Skeletal muscle cell (primary cell): Measurements from ENCODE around the gene PTPRU.
A peak's percentile ranks its signal among the peaks of the same experiment; 100 is the strongest.

ENCODE experiments used
- DNase-seq: peaks from one replicate; pipeline ENCODE4 v3.0.0-alpha.2; 2010; ENCODE audit warnings: low read depth
- H3K4me3 ChIP-seq: 2 replicates; pipeline ENCODE4 v1.5.1; 2011; ENCODE audit warnings: low read depth, mild to moderate bottlenecking, control low read depth, low read length, moderate library complexity

Gene PTPRU

DNA sequence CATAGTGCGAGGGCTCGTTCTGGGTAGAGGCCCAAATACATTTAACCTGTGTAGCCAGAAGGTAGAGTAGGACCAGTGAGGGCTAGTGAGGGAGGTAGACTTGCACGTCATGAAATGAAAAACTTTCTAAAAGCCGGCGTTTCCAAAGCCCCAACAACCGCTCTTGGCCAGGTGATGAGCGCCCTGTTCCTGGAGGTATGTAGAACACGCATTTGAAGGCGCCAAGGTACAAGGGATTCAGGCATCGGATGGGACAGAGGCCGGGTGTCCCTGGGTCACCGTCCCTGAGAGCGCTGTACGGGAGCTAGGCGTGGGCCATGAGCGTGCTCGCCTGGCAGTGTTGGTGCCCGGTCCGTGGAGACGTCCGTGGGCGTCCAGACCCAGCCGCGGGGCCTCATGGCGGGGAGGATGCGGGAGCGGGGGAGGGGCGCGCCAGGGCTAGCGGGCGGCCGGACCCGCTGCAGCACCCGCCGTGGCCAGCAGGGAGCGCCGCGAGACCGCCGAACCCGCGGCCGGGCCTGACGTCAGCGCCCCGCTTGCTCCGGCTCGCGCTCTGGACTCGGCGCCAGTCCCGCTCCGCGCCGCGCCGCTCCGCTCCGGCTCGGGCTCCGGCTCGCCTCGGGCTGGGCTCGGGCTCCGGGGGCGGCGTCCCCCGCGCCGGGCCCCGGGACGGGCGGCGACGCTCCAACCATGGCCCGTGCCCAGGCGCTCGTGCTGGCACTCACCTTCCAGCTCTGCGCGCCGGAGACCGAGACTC lies at the start of gene PTPRU:
Gene PTPRU, plus strand, starts transcription at position 568 of the 757 bp plus-strand sequence. Its CDS starts 123 bp downstream, at position 691.
- DNase-seq: no peak
- peak within 1 kb of the TSS; percentile 90 for H3K4me3 ChIP-seq

DNA sequence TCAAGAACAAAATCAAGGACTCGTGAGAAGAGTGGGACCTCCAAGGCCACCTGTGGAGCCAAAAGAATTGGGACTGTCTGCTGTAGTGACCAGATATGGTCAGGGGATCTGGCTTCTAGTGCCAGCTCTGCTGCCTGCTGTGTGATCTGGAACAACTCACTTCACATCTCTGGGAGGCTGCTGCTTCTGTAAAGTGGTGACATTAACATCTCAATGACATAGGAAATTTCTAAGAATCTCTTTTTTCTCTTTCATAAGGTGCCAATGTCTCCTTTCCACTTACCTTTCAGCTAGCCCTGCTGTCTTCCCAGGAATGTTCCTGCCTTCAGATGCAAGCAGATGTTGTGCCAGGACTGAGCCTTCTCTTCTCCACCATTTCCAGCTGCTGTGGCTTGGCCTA lies 49.6 kb upstream of the PTPRU start:
- no peak overlapping the region for H3K4me3 ChIP-seq
- DNase-seq: no peak

DNA sequence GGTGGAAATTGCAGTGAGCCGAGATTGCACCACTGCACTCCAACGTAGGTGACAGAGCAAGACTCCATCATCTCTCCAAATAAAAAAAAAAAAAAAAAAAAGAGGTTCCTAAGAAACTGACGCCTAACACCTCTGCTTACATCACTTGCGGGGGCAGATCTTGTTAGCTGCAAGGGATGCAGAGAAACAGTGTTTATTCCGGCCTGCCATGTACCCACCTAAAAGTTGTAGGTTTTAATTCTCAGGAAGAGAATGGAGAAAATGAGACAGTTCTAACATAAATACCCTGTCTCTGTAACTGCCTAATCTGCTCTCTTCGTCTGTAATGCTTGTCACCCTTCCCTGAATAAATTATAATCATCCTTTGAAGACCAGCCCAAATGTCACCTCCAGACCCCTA lies 45.6 kb upstream of the PTPRU start:
- H3K4me3 ChIP-seq: no peak overlapping the region
- no peak for DNase-seq

DNA sequence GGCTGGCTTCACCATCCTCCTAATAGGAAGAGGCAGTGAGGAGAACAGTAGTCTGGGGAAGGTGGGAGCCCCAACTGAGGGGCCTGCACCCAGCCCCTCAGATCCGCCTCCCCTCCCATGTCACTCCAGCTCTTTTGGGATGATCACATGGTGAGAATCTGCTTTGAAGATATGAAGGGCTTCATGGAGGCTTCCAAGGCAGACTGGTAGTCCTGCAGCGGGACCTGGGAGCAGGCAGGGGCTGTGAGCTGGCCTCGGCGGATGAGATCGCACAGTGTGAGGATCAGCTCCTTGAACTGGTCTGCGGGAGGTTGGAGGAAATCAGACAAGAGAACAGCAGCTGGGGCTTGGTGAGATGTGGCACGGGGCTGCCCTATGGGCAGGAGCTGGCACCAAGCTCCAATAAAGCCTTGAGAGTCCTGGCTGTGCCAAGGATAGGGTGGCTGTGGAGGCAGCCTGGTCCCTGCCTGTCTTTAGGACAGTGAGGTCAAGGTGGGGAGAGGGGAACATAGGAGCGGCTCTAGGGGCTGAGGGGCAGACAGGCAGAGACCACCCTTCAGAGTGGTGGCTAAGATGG lies 42.4 kb upstream of the PTPRU start:
- no peak overlapping the region for H3K4me3 ChIP-seq
- no peak for DNase-seq

DNA sequence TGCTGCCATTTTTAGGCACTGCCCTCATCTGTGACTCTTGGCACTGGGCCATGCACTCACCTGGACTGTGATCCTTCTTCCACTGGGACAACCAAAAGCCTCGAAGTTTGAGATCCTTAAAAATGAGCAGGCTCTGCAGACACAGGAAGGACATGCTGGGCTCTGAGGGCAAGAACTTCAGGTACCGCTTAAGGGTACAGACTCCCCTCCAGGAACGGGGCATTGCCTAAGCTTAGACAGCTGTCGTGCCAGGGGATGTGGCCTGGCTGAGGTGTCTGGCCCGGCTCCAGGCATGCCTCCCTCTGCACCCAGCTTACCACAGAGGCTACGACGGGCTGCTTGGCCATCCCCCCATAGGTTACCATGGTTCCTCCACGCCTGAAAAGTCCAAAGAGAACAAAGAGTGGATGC lies 40.4 kb upstream of the PTPRU start:
- DNase-seq: no peak
- no peak overlapping the region for H3K4me3 ChIP-seq

DNA sequence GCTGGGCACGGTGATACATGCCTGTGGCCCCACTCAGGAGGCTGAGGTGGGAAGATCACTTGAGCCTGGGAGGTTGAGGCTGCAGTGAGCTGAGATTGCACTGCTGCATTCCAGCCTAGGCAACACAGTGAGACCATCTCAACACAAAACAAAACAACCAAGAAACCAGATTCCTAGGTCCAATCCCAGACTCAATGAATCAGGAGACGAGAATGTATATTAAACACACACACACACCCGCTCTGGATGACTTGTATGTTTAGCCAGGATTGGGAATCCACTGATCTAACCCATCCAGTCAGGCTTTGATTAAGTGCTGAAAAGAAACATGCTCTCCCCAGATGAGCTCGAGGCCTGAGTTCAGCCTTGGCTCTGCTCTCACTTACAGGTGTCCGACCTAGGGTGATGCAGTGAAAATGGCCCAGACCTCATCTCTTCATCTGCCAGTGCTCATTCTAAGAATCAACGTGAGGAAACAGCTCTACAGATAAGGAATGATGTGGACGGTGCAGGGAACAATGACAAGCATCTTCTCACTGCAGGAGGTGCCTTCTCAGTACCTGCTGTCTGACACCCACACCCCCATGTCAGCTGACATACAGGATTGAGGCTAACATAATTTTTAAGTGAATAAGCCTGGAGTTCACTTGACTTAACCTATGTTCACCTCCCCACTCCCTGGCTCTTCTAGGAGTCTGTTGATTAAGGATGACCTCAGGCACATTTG lies 39.3 kb upstream of the PTPRU start:
- DNase-seq: peak; percentile 42
- H3K4me3 ChIP-seq: no peak overlapping the region

DNA sequence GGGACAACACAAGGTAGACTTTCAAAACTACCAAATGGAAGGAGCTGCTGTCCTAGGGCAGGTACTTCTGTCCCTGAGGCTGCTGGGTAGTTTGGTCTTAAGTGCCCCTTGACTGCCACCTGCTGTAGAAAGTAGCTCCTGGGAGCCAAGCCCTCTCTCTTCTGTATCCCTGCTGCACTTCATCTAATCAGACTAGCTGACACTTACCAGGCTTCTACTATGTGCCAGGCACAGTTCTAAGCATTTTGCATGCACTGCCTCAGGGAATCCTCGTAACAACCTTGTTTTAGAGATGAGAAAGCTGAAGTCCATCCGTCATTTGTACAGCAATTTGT lies 38.8 kb upstream of the PTPRU start:
- DNase-seq: no peak
- no peak overlapping the region for H3K4me3 ChIP-seq

DNA sequence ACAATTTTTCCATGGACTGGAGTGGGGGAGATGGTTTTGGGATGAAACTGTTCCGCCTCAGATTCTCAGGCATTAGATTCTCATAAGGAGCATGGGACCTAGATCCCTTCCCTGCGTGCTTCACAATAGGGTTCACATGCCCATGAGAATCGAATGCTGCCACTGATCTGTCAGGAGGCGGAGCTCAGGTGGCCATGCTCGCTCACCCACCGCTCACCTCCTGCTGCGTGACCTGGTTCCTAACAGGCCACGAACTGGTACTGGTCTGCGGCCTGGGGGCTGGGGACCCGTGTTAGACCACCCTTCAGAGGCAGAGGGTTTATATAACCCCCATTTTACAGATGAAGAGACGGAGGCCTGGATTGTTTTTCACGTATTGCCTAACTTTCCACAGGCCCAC lies 38.3 kb upstream of the PTPRU start:
- H3K4me3 ChIP-seq: no peak overlapping the region
- no peak for DNase-seq

DNA sequence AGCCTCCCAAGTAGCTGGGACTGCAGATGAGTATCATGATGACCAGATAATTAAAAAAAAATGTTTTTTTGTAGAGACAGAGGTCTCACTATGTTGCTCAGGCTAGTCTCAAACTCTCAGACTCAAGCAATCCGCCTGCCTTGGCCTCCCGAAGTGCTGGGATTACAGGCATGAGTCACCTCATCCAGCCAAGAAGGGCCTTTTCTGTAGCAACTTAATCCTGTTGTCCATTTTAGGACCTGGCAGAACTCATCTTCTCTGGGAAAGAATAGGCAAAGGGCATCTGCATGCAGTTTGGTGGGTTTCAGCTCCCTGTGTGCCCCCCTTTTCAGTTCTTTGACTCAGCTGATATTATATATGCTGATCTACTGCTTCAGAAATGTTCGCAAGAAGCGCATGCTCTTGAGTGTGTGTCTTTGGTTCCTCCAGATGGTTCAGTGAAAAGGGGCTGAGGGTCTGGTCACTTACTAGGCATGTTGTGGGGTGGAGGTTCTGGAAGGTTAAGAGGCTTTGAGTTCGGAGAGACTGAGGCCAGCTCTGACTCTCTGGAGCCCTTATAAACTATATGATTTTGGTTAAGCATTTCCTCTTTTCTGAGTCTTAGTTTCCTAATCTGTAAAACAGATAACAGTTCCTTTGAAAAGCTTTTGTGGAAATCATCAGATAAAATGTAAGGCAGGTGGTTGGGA lies 35.3 kb upstream of the PTPRU start:
- no peak overlapping the region for H3K4me3 ChIP-seq
- no peak for DNase-seq

DNA sequence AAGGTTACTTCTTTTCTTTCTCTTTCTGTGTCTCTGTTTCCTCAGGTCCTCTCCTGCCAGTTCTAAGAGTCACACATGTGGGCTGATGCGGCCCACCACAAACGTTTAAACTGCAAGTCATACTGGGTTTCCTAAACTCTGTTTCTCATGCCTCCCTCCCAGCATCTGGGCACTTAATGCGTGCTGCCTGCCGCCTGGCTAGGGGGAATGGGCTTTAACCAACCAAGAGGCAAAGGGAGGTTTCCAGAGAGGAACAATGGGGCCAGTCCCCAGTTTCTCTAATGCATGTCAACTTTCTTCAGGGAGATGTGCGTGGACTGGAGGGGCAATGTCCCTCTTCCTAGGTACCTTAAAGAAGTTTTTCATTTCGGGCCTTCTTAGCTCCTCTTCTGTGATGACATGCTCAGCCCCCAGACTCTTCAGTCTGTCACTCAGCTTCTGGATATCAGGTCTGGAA lies 34.7 kb upstream of the PTPRU start:
- H3K4me3 ChIP-seq: no peak overlapping the region
- DNase-seq: no peak

DNA sequence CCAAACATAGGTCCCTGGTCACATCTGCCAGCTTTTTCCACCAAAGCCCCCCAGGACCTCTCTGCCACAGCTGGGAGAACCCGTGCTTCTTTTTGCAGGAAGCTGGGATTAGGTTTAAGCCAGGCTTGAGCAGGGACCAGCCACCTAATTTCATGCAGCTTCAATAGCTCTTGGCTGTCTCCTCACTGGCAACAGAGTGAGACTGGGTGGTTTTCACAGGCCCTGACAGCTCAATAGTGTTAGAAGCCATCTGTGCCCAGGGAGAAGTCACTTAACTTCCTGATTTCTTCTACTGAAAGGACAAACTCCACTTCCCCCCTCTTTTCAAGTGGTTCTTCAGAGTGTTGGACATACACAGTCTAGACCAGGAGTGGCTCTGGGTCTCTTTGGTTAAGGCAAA lies 34.3 kb upstream of the PTPRU start:
- H3K4me3 ChIP-seq: no peak overlapping the region
- no peak for DNase-seq

DNA sequence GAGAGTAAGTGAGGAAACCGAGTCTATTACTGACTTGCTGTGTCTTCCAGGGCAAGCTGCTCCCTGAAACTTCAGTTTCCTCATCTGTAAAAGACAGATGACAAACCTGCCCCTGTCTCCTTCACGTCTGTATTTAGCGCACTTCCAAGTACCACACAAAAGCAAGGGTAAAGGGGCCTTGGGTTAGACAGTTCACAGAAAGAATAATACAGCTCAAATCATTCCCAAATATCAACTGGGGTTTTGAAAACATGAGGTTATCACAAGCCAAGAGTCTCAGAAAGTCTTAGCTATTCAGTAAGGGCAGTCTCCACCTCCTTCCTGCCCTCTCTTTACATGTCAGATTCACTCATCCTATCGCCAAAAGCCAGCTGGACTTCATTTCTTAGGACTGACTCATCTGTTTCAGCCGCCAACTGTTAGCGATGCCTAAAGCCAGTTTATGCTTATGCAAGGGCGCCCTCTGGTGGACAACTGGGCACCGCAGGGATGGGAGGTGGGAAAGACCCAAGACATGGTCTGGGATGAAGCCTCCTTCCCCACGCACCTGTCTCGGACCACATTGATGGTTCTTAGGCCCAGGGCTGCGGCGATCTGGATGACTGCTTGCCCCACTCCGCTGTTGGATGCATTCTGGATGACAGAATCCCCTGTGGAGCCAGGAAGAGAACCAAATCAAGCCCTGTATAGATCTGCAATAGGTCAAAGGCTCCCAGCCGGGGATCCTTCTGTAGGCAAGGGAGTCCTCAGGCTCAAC lies 33.6 kb upstream of the PTPRU start:
- peak; percentile 89 for DNase-seq
- H3K4me3 ChIP-seq: no peak overlapping the region

DNA sequence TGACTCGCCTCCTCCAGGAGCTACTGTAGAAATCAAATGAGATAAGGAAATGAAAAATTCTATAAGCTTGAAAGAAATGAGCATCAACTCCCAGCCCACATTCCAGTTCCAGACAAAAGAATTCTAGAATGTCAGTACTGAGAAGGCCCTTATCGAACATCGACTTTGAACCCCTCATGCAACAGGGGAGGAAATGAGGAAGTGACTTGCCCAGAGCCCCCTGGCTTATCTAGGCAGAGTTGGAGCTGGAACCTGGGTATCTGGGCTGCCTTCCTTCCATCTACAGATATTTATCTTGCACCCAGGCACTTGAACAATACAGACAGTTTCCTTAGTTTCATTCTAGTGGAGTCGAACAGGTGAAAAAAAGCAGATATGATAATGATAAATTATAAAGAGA lies 27.9 kb upstream of the PTPRU start:
- no peak overlapping the region for H3K4me3 ChIP-seq
- DNase-seq: no peak

DNA sequence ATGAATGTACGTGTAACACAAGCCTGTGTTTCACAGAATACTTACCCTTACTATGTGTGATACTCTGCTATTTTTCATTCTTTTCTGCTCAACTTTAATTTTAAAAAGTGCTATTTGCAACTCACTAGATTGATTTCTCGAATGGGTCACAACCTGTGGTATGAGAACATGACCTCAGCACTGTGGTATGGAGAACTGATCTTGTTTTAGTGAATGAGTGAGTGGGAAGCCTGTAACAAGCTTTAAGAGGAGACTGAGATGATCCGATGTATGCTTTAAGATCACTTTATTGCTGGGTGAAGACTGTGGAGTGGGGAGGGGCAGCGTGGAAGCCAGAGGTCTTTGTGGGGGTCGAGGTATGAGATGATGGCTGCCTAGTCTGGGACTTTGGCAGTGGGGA lies 27.1 kb upstream of the PTPRU start:
- H3K4me3 ChIP-seq: no peak overlapping the region
- no peak for DNase-seq

DNA sequence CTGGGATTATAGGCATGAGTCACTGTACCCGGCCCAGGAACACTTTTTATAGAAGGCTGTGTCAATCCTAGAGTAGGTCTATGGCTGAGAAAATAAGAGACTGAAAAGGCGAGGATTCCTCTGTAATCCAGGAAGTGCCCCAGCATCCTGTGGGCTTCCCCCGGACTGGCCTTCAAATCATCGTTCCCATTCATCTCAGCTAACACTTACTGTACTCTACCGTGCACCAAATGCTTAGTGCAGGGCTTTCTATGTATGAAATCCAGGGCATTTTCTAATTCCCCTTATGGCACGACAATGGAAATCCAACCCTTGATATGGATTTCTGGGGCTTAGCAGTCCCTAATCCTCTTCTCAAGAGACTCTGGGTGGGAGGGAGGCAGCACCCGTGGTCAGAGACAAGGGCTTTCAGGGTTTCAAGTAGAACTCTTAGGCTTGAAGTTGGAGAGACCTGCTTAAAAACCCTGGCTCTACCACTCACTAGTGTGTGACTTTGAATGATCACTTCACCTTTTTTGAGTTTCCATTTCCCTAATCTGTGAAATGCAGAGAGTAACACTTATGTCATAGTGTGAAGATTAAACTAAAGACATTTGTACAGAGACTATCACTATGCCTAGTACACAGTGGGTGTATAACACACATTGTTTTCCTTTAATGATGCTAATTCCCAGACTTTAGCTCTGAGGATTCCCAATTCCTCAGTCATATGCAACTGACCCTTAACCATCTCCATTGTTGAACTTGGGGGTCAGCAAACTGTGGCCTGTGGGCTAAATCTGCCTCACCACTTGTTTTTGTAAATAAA lies 25.8 kb upstream of the PTPRU start:
- no peak for DNase-seq
- H3K4me3 ChIP-seq: no peak overlapping the region

DNA sequence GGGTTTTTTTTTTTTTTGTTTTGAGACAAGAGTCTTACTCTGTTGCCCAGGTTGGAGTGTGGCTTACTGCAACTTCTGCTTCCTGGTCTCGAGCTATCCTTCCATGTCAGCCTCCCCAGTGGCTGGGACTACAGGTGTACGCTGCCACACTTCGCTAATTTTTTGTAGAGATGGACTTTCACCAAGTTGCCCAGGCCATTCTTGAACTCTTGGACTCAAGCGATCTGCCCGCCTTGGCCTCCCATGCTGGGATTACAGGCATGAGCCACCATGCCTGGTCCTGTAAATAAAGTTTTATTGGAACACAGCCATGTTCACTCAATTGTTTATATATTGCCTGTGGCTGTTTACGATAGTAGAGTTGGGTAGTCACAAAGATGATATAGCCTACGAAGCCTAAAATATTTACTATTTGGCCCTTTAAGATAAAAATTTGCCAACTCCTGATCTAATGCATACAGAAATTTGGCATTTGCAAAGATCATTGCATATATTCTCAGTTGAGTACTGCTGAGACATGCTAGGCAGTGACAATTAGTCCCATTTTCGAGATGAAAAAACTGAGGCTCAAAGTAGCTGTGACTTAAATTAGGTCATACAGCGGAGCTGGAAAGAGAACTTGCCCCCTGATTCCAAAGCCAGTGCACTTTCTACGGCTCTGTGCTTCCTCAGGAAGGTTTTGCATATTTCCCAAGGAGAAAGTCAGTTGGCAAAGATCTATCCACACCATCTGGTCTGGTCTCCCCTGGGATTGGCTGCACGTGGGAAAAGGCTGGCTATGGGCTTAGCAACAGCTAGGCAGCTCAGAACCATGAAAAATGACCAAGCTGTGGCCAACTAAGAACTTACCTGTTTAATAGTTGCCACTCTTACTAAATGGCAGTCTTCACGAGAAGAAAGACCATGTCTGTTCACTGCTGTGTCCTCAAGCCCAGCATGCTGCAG lies 25.0 kb upstream of the PTPRU start:
- no peak overlapping the region for H3K4me3 ChIP-seq
- DNase-seq: no peak

DNA sequence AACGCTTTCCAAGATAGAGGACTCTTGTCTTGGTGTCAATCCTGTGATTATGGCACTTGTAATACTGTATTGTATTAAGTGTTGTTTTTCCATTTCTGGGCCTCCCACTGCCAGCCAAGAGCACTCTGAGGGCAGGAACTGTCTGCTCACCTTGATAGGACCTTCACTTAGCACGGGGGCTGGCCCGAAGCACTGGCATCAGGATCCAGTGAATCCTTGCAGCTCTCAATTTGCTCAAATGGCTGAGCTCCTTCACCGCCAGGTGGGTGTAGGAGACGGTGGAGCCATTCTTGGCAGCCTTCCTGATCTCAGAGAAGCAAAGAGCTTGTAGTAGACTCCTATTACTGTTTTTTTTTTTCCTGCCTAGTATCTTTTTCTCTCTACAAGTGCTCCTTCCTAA lies 23.3 kb upstream of the PTPRU start:
- no peak for DNase-seq
- H3K4me3 ChIP-seq: no peak overlapping the region

DNA sequence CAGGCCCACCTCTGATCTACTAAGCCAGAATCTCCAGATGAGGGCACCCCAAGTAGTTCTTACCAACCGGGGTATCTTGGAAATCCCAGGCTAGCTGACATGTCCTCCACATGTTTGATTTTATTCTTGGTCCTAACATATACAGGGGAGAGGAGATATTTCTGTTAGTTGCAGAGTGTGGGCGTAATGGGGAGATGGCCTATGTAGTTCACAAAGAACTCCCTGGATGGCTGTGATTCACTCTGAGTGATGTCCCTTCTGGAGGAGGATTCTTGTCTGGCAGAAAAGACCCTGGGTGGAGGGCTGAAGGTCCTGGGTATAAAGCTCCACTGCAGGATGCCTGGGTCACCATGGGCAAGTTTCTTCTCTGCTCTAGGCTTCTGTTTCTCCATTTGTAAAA lies 18.7 kb upstream of the PTPRU start:
- no peak for DNase-seq
- H3K4me3 ChIP-seq: no peak overlapping the region
